HT1080 (cell line): ENCODE results near the gene NLK. TPM values are rescaled to one million over a fixed set of nuclear protein-coding genes. Genes with fewer than 3 reads are reported as not detected.
"Not testable (repeated sequence)": the region's sequence is repeated elsewhere in the genome, so short reads cannot be mapped to it uniquely, and the experiment has no call there.

Experiments
- DNase-seq: peaks from one replicate; pipeline ENCODE4 v3.0.0-alpha.2; 2015; ENCODE audit warnings: low read depth
- small RNA-seq: library from RNA; depleted of rRNA; stranded (forward); fragments of <200 nt; gene quantifications from one replicate; pipeline ENCODE3, GENCODE V24; 2014
- total RNA-seq: library from RNA; depleted of rRNA; stranded (reverse); fragments of >200 nt; shearing (Covaris generic); gene quantifications from 2 replicates; pipeline ENCODE4 v1.2.3, GENCODE V29; 2014; rRNA removed

The NLK gene
- total RNA-seq, 1 experiment from 2014 or later = 28.9 TPM

DNA sequence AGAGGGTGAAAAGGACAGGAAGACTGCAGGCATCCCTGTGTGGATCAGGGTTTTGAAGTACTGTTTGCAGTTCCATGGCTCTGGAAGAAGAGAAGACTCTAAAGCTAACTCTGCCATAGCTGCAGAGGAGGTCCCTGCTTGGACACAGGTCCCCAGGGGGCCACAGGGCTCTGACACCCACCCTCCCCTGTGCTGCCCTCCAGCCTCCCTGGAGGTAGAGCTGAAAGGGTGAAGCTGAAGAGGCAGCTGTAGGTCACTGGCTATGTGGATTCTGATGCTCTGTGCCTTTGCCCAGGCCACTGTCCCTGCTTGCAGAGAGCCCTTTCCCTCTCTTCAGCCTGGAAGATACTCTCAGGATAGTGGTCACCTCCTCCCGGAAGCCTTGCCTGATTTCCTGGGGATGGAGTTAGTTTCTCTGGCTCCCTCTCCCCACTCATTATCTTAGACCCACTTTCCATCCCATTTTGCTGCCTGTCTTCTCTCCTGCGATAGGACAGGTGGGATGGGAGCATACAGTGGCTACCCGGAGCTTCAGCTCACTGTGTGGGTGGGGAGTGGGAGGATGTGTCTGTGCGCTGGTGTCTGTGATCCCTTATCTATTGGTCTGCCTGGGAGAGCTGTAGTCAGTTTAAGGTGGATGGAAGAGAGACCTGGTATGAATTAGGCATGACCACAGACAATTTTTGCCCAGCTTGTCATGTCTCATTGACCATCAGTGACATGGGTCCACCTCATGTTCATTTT lies 186.7 kb downstream of the NLK start:
- DNase-seq = no peak

- no peak for DNase-seq
Measured at GRCh38 chr17:28230011-28230410, 187.5 kb downstream of the NLK start.

DNA sequence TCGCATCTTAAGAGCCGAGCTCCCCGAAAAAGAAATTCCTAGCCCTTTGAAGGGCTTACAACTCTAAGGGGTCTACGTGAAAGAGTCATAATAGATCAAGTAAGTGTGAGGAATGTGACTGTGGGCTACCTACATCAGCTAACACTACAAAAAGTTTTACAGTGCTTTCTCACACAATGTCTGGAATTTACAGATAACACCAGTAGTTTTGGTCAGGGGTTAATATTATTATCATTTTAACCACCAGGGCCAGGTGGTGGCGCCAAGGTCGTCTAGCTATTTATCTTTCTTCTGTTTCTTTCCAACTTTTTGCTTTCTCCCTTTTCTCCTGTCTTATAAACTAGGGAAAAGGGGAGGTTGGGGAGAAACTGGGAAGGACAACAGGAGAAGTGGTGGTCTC lies 188.1 kb downstream of the NLK start:
- not testable (repeated sequence) for DNase-seq

DNA sequence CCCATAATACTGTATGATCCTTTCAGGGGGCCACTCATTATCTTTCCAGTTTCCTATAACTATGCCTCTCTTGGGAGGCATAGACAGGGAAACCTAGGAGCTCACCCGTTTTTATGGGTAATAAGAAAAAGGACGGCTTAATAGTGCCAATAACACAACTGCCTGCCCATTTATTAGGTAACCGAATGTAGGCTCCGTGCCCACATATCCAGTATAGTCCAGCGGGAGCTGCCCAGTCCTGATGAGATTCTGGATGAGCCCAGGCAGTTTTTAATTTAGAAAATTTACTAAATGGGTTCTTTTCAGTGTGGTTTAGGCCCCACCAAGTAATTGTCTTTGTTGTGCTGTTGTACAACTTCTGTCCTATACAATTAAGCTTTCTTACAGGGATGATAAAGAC lies 189.1 kb downstream of the NLK start:
- not testable (repeated sequence) for DNase-seq

GRCh38 chr17:28232966-28233870 lies 190.7 kb downstream of the NLK start:
- not testable (repeated sequence) for DNase-seq

DNA sequence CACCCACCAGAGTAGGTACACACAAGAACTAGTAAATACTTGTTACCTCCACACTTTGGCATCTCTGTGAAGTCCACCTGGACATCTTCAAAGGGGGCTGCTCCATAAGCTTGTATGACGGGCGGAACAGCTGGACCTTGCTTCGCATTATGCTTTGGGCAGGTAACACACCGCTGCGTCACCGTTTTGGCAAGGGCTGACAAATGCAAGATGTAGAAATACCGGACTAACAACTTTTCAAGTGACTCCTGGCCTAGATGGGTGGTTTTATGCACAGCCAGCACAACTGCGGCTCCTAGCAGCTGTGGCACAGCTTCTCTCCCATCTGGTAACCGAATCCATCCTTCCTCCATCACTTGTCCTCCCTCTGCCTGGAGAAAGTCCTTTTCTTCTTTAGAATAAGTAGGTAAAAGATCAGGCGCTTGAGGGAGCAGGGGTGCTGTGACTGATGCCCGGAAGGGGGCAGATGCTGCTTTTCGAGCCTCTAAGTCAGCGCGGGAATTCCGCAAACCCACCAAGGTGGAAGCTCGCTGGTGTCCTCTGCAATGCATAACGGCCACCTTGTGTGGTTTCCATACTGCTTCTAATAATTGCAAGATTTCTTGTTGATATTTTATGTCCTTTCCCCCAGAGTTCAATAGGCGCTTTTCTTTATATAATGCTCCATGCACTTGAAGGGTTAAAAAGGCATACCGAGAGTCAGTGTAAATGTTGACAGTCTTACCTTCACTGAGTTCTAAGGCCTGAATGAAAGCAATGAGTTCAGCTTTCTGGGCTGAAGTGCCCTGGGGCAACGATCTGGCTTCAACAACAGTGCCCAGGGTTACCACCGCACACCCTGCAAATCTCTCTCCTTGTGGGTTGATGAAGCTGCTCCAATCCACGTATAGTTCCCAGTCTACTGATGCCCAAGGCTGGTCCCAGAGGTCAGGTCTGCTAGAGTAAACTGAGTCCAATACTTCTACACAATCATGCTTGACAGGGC lies 191.7 kb downstream of the NLK start:
- DNase-seq = not testable (repeated sequence)

GRCh38 chr17:28235066-28235700 lies 192.7 kb downstream of the NLK start:
- not testable (repeated sequence) for DNase-seq

GRCh38 chr17:28236033-28236653 lies 193.7 kb downstream of the NLK start:
- DNase-seq = not testable (repeated sequence)

DNA sequence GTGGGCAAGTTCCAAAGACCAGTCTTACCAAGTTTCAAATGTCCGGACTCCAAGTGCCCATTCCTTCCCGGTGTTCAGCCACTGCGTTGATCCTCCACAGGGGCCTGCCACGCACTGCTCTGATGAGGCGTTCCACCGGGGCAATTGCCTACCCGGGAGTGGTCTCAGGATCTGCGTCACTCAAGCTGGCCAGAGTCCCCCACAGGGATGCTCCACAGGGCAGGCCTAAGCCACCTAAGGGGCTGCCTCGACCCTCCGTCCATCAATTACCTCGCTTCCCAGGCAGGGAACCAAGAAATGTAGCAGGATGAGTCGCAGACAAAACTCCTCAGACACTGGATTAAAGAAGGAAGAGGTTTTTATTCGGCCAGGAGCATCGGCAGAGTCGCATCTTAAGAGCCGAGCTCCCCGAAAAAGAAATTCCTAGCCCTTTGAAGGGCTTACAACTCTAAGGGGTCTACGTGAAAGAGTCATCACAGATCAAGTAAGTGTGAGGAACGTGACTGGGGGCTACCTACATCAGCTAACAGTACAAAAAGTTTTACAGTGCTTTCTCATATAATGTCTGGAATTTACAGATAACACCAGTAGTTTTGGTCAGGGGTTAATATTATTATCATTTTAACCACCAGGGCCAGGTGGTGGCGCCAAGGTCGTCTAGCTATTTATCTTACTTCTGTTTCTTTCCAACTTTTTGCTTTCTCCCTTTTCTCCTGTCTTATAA lies 196.2 kb downstream of the NLK start:
- DNase-seq = not testable (repeated sequence)

GRCh38 chr17:28239271-28239624 lies 196.8 kb downstream of the NLK start:
- DNase-seq = no peak

- DNase-seq = no peak
Measured at GRCh38 chr17:28240688-28241340, 198.3 kb downstream of the NLK start.

DNA sequence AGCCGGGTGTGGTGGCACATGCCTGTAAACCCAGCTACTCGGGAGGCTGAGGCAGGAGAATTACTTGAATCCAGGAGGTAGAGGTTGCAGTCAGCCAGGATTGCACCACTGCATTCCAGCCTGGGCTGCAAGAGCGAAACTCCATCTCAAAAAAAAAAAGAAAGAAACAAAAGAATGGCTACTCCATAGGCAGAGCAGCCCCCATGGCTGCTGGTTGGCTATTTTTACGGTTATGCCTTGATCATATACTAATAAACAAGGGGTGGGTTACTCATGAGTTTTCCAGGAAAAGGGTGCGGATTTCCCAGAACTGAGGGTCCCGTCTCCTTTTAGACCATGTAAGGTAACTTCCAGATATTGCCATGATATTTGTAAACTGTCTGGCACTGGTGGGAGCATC lies 200.3 kb downstream of the NLK start:
- no peak for DNase-seq

GRCh38 chr17:28243268-28243667 lies 200.8 kb downstream of the NLK start:
- not testable (repeated sequence) for DNase-seq

DNA sequence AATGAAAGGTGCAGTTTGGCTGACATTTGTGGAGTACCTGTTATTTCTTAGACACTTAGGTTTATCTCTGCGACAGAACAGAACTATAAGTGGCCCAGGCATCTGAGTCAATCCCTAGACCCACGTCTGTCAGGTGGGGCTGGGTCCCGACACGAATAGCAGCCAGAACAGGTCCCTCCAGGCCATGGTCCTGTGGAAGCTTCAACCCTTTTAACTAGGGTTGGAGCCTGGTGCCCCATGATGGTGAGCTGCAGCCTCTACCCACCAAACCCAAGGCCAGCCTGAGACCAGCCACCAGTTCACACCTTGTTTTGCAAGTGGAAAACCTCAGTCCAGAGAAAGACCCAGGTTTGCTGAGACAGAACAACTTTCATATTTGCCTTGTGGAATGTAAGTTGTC lies 202.0 kb downstream of the NLK start:
- no peak for DNase-seq

Small RNA genes lying within 50 kb of the gene (small RNA-seq; reads per million reads assigned to genes)
- not detected for gene RF00006
- not detected for gene RF00156
- gene RF00601 = not detected
- not detected for gene RPS29P22

Other genes starting within 250 kb of the NLK start
- gene NOS2, start 242.1 kb upstream of the NLK start, total RNA-seq = 0.06 TPM in 1 of 2 replicates, not detected in the other
- 0.16 and 1.2 TPM in 2 replicates for gene LYRM9, start 149.3 kb upstream of the NLK start, total RNA-seq